Measurements from ENCODE around the gene WASF2. TPM values are rescaled to one million over a fixed set of nuclear protein-coding genes. Genes with fewer than 3 reads are reported as not detected.

The WASF2 gene
- total RNA-seq, 1 donor: 33.0 TPM

- no peak overlapping the region for H3K4me3 ChIP-seq (ENCODE audit: low read depth, low read length)
- peak; percentile 9 for TF ChIP-seq CTCF (IDR thresholded peaks at IDR 0.05; ENCODE audit: insufficient read depth, low read length)
- peak; percentile 49 for DNase-seq (ENCODE audit: low read depth)
Measured at GRCh38 chr1:27430903-27431600, 58.9 kb downstream of the WASF2 start.

- no peak for DNase-seq (ENCODE audit: low read depth)
- no peak for TF ChIP-seq CTCF (IDR thresholded peaks at IDR 0.05; ENCODE audit: insufficient read depth, low read length)
- no peak overlapping the region for H3K4me3 ChIP-seq (ENCODE audit: low read depth, low read length)
Measured at GRCh38 chr1:27429029-27429425, 60.9 kb downstream of the WASF2 start.

- H3K4me3 ChIP-seq (ENCODE audit: low read depth, low read length): no peak overlapping the region
- no peak for TF ChIP-seq CTCF (IDR thresholded peaks at IDR 0.05; ENCODE audit: insufficient read depth, low read length)
- DNase-seq (ENCODE audit: low read depth): peak; percentile 40
Measured at GRCh38 chr1:27428316-27429028, 61.5 kb downstream of the WASF2 start.

- H3K4me3 ChIP-seq (ENCODE audit: low read depth, low read length): no peak overlapping the region
- no peak for TF ChIP-seq CTCF (IDR thresholded peaks at IDR 0.05; ENCODE audit: insufficient read depth, low read length)
- peak; percentile 57 for DNase-seq (ENCODE audit: low read depth)
Measured at GRCh38 chr1:27427816-27428315, 62.1 kb downstream of the WASF2 start.

- TF ChIP-seq CTCF (IDR thresholded peaks at IDR 0.05; ENCODE audit: insufficient read depth, low read length): no peak
- no peak overlapping the region for H3K4me3 ChIP-seq (ENCODE audit: low read depth, low read length)
- no peak for DNase-seq (ENCODE audit: low read depth)
Measured at GRCh38 chr1:27427329-27427728, 62.6 kb downstream of the WASF2 start.

GRCh38 chr1:27423709-27424108, 66.3 kb downstream of the WASF2 start:
- TF ChIP-seq CTCF (IDR thresholded peaks at IDR 0.05; ENCODE audit: insufficient read depth, low read length): no peak
- no peak overlapping the region for H3K4me3 ChIP-seq (ENCODE audit: low read depth, low read length)
- no peak for DNase-seq (ENCODE audit: low read depth)
